Measurements from ENCODE around the gene APP. TPM values are rescaled to one million over a fixed set of nuclear protein-coding genes. Genes with fewer than 3 reads are reported as not detected.

Gene APP
- total RNA-seq, 2 donors from 2014 or later, result 460 to 557 TPM

DNA sequence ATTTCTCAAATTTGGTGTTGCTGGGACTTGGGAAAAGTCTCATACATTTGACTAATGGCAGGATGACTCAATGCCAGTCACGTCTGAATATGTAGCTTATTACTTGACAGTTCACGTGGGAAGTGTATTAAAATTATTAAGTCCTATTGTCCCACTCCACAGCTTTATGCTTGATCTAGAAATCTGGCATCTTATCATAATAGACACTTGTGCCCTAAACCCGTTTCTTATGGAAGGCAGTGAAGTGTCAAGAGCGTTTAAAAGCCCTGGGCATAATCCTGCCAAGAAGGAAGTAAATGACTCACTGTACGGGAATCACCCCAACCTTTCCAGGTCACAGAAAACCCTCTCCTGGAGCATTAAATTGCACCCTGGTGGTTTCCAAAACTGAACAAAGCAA is 207.4 kb downstream of the APP start:
- H3K27me3 Mint-ChIP-seq (ENCODE audit: insufficient read depth), result no peaks in the 10 kb centered on the region
- no peak overlapping the region for H3K4me3 ChIP-seq (ENCODE audit: low read length)
- no peak overlapping the region for H3K4me3 Mint-ChIP-seq
- H3K27ac ChIP-seq (ENCODE audit: low read depth, low read length), result no peak overlapping the region
- WGBS, 2 experiments (ENCODE audit: insufficient coverage in 1 of 2, insufficient read length in 1 of 2), result 96 to 100% methylated on average over 1 to 5 of the region's 5 CpGs
- no peak overlapping the region for H3K9ac ChIP-seq (ENCODE audit: extremely low read depth, low read length, poor library complexity, severe bottlenecking)
- DNase-seq, result no peak
- peaks cover 16% of the 10 kb centered on the region for H3K4me1 ChIP-seq (ENCODE audit: control insufficient read depth, insufficient read depth, low read length)
- H3K27ac Mint-ChIP-seq, result no peak overlapping the region
- no peaks in the 10 kb centered on the region for H3K27me3 ChIP-seq (ENCODE audit: control insufficient read depth, insufficient read depth, low read length, poor library complexity, severe bottlenecking)
- H3K36me3 Mint-ChIP-seq (ENCODE audit: low read depth), result peaks cover 50% of the 10 kb centered on the region
- peaks cover 60% of the 10 kb centered on the region for H3K36me3 ChIP-seq (ENCODE audit: control insufficient read depth, insufficient read depth, low read length)
- no peaks in the 10 kb centered on the region for H3K9me3 ChIP-seq (ENCODE audit: control insufficient read depth, low read length)
- H3K4me1 Mint-ChIP-seq, result peaks cover 40% of the 10 kb centered on the region
- TF ChIP-seq, protein P1, sequence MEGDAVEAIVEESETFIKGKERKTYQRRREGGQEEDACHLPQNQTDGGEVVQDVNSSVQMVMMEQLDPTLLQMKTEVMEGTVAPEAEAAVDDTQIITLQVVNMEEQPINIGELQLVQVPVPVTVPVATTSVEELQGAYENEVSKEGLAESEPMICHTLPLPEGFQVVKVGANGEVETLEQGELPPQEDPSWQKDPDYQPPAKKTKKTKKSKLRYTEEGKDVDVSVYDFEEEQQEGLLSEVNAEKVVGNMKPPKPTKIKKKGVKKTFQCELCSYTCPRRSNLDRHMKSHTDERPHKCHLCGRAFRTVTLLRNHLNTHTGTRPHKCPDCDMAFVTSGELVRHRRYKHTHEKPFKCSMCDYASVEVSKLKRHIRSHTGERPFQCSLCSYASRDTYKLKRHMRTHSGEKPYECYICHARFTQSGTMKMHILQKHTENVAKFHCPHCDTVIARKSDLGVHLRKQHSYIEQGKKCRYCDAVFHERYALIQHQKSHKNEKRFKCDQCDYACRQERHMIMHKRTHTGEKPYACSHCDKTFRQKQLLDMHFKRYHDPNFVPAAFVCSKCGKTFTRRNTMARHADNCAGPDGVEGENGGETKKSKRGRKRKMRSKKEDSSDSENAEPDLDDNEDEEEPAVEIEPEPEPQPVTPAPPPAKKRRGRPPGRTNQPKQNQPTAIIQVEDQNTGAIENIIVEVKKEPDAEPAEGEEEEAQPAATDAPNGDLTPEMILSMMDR (conservative IDR thresholded peaks at IDR 0.05), result no peak
- no peaks in the 10 kb centered on the region for H3K9me3 Mint-ChIP-seq

DNA sequence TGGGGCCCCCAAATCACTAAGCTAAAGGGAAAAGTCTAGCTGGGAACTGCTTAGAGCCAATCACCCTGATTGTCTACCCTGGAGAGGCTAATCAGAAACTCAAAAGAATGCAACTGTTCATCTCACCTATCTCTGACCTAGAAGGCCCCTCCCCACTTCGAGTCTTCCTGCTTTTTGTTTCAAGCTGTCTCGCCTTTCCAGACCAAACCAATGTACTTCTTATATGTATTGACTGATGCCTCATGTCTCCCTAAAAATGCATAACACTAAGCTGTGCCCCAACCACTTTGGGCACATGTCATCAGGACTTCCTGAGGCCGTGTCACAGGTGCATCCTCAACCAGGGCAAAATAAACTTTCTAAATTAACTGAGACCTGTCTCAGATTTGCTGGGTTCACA is 209.5 kb downstream of the APP start:
- H3K4me3 Mint-ChIP-seq, result peak overlapping the region; percentile 32
- H3K27ac Mint-ChIP-seq, result peak overlapping the region; percentile 82
- H3K9me3 Mint-ChIP-seq, result no peaks in the 10 kb centered on the region
- Histone ChIP-seq H3K27me3 (ENCODE audit: control insufficient read depth, insufficient read depth, low read length, poor library complexity, severe bottlenecking) (no peaks in the 10 kb centered on the region), H3K27ac (ENCODE audit: low read depth, low read length) (peak overlapping the region; percentile 59), H3K9me3 (ENCODE audit: control insufficient read depth, low read length) (no peaks in the 10 kb centered on the region), H3K36me3 (ENCODE audit: control insufficient read depth, insufficient read depth, low read length) (peaks cover 56% of the 10 kb centered on the region), H3K4me3 (ENCODE audit: low read length) (peak overlapping the region; percentile 32), H3K9ac (ENCODE audit: extremely low read depth, low read length, poor library complexity, severe bottlenecking) (no peak overlapping the region), H3K4me1 (ENCODE audit: control insufficient read depth, insufficient read depth, low read length) (peaks cover 16% of the 10 kb centered on the region)
- peak; percentile 62 for DNase-seq
- WGBS, 2 experiments (ENCODE audit: insufficient coverage in 1 of 2, insufficient read length in 1 of 2), result 47 to 53% methylated on average over 2 to 3 of the region's 3 CpGs
- H3K4me1 Mint-ChIP-seq, result peaks cover 38% of the 10 kb centered on the region
- H3K36me3 Mint-ChIP-seq (ENCODE audit: low read depth), result peaks cover 59% of the 10 kb centered on the region
- TF ChIP-seq, protein P1 (conservative IDR thresholded peaks at IDR 0.05), result no peak
- H3K27me3 Mint-ChIP-seq (ENCODE audit: insufficient read depth), result no peaks in the 10 kb centered on the region

DNA sequence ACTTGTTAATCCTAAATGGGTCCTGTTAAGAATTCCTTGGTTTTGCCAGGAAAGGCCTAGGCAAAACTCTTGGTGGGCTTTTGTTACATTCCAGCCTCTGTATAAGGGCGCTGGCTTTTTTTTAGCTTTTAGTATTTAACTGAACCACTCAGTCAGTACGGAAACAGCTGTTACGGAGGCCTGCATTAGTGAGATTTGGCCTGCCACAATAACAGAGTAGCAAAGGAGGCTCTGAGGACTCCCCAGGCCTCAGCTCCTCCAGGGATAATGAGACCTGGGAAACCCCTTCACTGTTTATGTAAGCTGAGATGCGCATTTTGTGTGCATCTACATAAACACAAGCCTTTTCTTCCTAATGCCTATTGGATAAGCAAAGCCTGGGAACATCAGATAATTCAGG is 210.2 kb downstream of the APP start:
- TF ChIP-seq, protein P1 (conservative IDR thresholded peaks at IDR 0.05), result no peak
- H3K27ac ChIP-seq (ENCODE audit: low read depth, low read length), result peak overlapping the region; percentile 59
- H3K9me3 ChIP-seq (ENCODE audit: control insufficient read depth, low read length), result no peaks in the 10 kb centered on the region
- Mint-ChIP-seq H3K27me3 (ENCODE audit: insufficient read depth) (no peaks in the 10 kb centered on the region), H3K9me3 (no peaks in the 10 kb centered on the region), H3K36me3 (ENCODE audit: low read depth) (peaks cover 64% of the 10 kb centered on the region), H3K27ac (peak overlapping the region; percentile 82), H3K4me3 (peak overlapping the region; percentile 32), H3K4me1 (peaks cover 38% of the 10 kb centered on the region)
- H3K4me1 ChIP-seq (ENCODE audit: control insufficient read depth, insufficient read depth, low read length), result peaks cover 16% of the 10 kb centered on the region
- 69 to 75% methylated on average over 4 of the region's 4 CpGs for WGBS, 2 experiments (ENCODE audit: insufficient coverage in 1 of 2, insufficient read length in 1 of 2)
- H3K4me3 ChIP-seq (ENCODE audit: low read length), result peak overlapping the region; percentile 26
- peak; percentile 76 for DNase-seq
- peaks cover 56% of the 10 kb centered on the region for H3K36me3 ChIP-seq (ENCODE audit: control insufficient read depth, insufficient read depth, low read length)
- no peaks in the 10 kb centered on the region for H3K27me3 ChIP-seq (ENCODE audit: control insufficient read depth, insufficient read depth, low read length, poor library complexity, severe bottlenecking)
- H3K9ac ChIP-seq (ENCODE audit: extremely low read depth, low read length, poor library complexity, severe bottlenecking), result no peak overlapping the region

Data from endodermal cell (in vitro differentiated cells).